Mesothelial cell of epicardium (in vitro differentiated cells): ENCODE measurements around the gene OSBPL6. TPM values are rescaled to one million over a fixed set of nuclear protein-coding genes. Genes with fewer than 3 reads are reported as not detected.

ENCODE experiments used
- DNase-seq, 2 experiments: peaks; one replicate each; pipeline ENCODE4 v3.0.0; 2021; ENCODE audit warnings: low spot score in 2 of 2; ENCODE audit not compliant: unreplicated experiment in 2 of 2
- H3K27ac Mint-ChIP-seq: 2 replicates; pipeline ENCODE4 v1.8.0; 2021; ENCODE audit warnings: mixed read lengths
- H3K27me3 Mint-ChIP-seq: 2 replicates; pipeline ENCODE4 v1.8.0; 2021; ENCODE audit warnings: low read depth, mixed read lengths
- H3K36me3 Mint-ChIP-seq: 2 replicates; pipeline ENCODE4 v1.8.0; 2021; ENCODE audit warnings: mixed read lengths
- H3K4me1 Mint-ChIP-seq: 2 replicates; pipeline ENCODE4 v1.8.0; 2021; ENCODE audit warnings: mixed read lengths
- H3K4me3 Mint-ChIP-seq: 2 replicates; pipeline ENCODE4 v1.8.0; 2021; ENCODE audit warnings: mild to moderate bottlenecking, moderate library complexity, mixed read lengths
- H3K9me3 Mint-ChIP-seq: 2 replicates; pipeline ENCODE4 v1.8.0; 2021; ENCODE audit warnings: mixed read lengths
- total RNA-seq: library from RNA; stranded (reverse); gene quantifications from 3 replicates; pipeline ENCODE4 v1.2.1, GENCODE V29; 2021
- TF ChIP-seq, protein P1 (sequence below): fragments of 200-600 bp; sonication (generic); IDR thresholded peaks from one replicate; pipeline ENCODE4 v1.5.0; 2021; ENCODE audit warnings: antibody characterized with exemption; ENCODE audit not compliant: unreplicated experiment

Gene OSBPL6
- total RNA-seq, 1 donor from 2014 or later: 2.8 TPM

DNA sequence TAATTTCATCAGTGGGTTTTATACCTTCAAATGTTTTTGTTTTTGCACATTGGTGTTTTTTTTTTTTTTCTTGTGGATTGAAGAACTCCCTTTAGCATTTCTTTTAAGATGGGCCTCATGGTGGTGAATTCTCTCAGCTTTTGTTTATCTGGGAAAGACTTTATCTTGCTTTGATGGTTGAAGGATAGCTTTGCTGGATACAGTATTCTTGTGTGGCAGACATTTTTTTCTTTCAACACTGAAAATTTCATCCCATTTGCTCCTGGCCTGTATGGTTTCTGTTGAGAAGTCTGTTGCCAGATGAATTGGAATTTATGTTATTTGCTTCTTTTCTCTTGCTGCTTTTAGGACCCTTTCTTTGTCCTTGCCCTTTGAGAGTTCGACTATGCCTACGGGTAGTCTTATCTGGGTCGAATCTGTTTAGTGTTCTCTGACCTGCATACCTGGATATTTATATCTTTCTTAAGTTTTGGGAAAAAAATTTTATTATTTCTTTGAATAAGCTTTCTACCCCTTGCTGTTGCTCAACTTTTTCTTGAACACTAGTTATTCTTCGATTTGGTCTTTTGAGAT, 231.0 kb downstream of the OSBPL6 start:
- H3K27me3 Mint-ChIP-seq: no peaks in the 10 kb centered on the region
- no peak overlapping the region for H3K27ac Mint-ChIP-seq
- no peak overlapping the region for H3K4me3 Mint-ChIP-seq
- peaks cover 38% of the 10 kb centered on the region for H3K36me3 Mint-ChIP-seq
- DNase-seq: no peak
- TF ChIP-seq, protein P1, sequence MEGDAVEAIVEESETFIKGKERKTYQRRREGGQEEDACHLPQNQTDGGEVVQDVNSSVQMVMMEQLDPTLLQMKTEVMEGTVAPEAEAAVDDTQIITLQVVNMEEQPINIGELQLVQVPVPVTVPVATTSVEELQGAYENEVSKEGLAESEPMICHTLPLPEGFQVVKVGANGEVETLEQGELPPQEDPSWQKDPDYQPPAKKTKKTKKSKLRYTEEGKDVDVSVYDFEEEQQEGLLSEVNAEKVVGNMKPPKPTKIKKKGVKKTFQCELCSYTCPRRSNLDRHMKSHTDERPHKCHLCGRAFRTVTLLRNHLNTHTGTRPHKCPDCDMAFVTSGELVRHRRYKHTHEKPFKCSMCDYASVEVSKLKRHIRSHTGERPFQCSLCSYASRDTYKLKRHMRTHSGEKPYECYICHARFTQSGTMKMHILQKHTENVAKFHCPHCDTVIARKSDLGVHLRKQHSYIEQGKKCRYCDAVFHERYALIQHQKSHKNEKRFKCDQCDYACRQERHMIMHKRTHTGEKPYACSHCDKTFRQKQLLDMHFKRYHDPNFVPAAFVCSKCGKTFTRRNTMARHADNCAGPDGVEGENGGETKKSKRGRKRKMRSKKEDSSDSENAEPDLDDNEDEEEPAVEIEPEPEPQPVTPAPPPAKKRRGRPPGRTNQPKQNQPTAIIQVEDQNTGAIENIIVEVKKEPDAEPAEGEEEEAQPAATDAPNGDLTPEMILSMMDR: no peak
- no peaks in the 10 kb centered on the region for H3K4me1 Mint-ChIP-seq
- peaks cover 30% of the 10 kb centered on the region for H3K9me3 Mint-ChIP-seq

DNA sequence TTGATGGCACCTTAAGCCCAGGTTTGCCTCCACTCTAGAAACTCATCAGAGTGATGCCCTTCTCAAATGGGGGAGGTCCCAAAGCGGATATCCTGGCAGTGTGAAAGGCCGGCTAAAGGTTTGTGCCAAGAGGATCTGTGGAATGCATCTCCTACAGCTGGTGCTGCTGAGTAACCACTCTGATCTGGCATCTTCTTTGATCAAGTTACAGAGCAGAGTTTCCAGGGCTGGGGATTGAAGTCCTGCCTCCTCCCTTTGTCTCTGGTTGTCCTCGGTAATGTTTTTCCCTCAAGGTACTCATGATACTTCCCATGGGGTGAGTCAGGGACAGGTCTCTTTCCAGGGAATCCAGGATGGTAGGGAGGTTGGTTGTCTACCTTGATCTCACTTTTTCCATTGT, 232.1 kb downstream of the OSBPL6 start:
- no peak overlapping the region for H3K4me3 Mint-ChIP-seq

DNA sequence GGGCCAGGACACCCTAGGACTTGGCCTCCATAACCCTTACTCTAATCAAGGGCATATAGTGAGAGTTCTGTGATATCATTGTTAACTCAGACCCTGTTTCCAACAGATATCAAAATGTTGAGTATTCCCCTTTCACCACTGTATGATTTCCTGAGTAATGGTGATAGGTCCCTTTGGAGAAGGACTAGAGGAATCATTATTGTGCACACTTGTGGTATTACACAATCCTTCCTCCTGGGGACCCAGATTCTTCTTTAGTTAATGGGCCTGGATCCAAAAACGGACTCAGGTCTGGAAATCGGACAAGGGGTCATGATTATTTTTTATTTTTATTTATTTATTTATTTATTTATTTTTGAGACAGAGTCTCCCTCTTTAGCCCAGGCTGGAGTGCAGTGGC, 233.1 kb downstream of the OSBPL6 start:
- Mint-ChIP-seq H3K36me3 (peaks cover 54% of the 10 kb centered on the region), H3K4me1 (no peaks in the 10 kb centered on the region), H3K27ac (no peak overlapping the region), H3K27me3 (no peaks in the 10 kb centered on the region), H3K4me3 (no peak overlapping the region), H3K9me3 (peaks cover 30% of the 10 kb centered on the region)
- DNase-seq: no peak
- TF ChIP-seq, protein P1: no peak

More for the DNA sequence above, 232.1 kb downstream of the OSBPL6 start:
- Mint-ChIP-seq H3K27me3 (no peaks in the 10 kb centered on the region), H3K36me3 (peaks cover 45% of the 10 kb centered on the region), H3K27ac (no peak overlapping the region), H3K9me3 (peaks cover 30% of the 10 kb centered on the region), H3K4me1 (no peaks in the 10 kb centered on the region)
- TF ChIP-seq, protein P1: no peak
- no peak for DNase-seq

DNA sequence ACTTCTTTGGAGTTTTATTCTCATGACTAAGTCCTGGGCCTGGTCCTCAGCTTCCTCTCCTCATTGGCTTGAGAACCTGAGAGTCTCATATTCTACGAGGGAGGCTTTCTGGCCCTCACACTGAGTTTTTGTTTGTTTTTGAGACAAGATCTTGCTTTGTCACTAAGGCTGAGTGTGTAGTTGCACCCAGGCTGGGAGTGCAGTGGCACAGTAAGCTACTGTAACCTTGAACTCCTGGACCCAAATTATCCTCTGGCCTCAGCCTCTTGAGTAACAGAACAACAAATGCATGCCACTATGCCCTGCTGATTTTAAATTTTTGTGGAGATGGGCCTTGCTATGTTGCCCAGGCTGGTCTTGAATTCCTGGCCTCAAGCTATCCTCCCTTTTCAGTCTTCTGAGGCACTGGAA, 234.1 kb downstream of the OSBPL6 start:
- H3K27me3 Mint-ChIP-seq: no peaks in the 10 kb centered on the region
- peaks cover 60% of the 10 kb centered on the region for H3K36me3 Mint-ChIP-seq
- H3K4me1 Mint-ChIP-seq: no peaks in the 10 kb centered on the region
- no peak overlapping the region for H3K4me3 Mint-ChIP-seq
- no peak overlapping the region for H3K27ac Mint-ChIP-seq
- no peak for DNase-seq
- H3K9me3 Mint-ChIP-seq: peaks cover 30% of the 10 kb centered on the region
- TF ChIP-seq, protein P1: no peak

DNA sequence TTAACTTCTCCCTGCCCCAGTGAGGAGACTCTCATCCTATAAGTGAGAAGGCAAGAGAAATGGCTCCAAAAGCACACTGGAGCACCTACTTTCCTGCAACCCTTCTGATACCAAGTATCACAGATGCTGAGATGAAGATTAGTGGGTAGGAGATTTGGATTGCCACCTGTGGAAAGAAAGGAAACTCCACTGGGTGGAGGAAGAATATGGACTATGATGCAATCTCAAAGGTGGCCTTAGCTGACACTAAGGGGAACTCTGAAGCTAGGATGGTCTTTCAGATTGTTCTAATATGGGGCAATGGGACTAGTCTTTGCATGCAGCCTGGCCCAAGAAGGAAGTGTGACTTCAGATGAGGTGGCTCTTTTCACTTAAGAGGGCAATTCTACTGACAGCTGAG, 235.0 kb downstream of the OSBPL6 start:
- peaks cover 61% of the 10 kb centered on the region for H3K36me3 Mint-ChIP-seq
- no peak overlapping the region for H3K27ac Mint-ChIP-seq
- TF ChIP-seq, protein P1: no peak
- H3K4me3 Mint-ChIP-seq: no peak overlapping the region
- no peaks in the 10 kb centered on the region for H3K27me3 Mint-ChIP-seq
- peaks cover 24% of the 10 kb centered on the region for H3K9me3 Mint-ChIP-seq
- DNase-seq: no peak
- no peaks in the 10 kb centered on the region for H3K4me1 Mint-ChIP-seq

DNA sequence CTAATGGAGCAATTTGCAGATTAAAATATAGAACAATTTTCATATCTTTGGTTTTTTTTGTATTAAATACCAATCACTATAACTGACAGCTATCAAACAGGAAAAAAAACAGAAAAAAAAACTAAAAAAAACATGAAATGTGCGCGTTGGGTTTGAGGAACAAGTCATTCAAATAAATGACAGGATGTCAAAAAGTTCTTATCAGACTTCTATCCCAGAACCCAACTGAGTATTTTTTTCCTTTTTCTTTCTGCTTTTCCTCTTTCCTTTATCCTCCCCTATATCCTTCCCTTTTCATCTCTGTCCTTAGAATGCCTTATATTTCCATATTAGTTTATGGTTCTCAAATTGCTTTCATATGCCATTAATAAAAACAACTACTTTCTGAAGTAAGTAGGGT, 242.3 kb downstream of the OSBPL6 start:
- H3K4me1 Mint-ChIP-seq: peaks cover 2% of the 10 kb centered on the region
- H3K4me3 Mint-ChIP-seq: no peak overlapping the region
- peaks cover 41% of the 10 kb centered on the region for H3K36me3 Mint-ChIP-seq
- TF ChIP-seq, protein P1: no peak
- H3K27ac Mint-ChIP-seq: no peak overlapping the region
- no peaks in the 10 kb centered on the region for H3K9me3 Mint-ChIP-seq
- H3K27me3 Mint-ChIP-seq: no peaks in the 10 kb centered on the region
- no peak for DNase-seq
